ENCODE data around the gene DIRAS2. TPM values are rescaled to one million over a fixed set of nuclear protein-coding genes. Genes with fewer than 3 reads are reported as not detected.

The DIRAS2 gene
- total RNA-seq, 3 donors from 2014 or later (not counting 1 experiment from before 2014, with no cell fraction given): not detected

- H3K36me3 Mint-ChIP-seq: no peaks in the 10 kb centered on the region
- H3K27me3 Mint-ChIP-seq (ENCODE audit: low read depth in 2 of 2): peaks cover 36 to 80% of the 10 kb centered on the region in 2 donors
- H3K27me3 ChIP-seq (ENCODE audit: control insufficient read depth, insufficient read depth, low read length): peaks cover 8% of the 10 kb centered on the region
- WGBS (ENCODE audit: insufficient coverage): no CpG with 5 or more reads among the region's 2 CpGs
- DNase-seq (no peak), ATAC-seq (no peak)
- peaks cover 0 to 9% of the 10 kb centered on the region in 2 donors for H3K4me1 Mint-ChIP-seq
- no peaks in the 10 kb centered on the region for H3K9me3 Mint-ChIP-seq
- no peaks in the 10 kb centered on the region for H3K9me3 ChIP-seq (ENCODE audit: control insufficient read depth, insufficient read depth, low read length)
- no peak overlapping the region for H3K4me3 Mint-ChIP-seq
- H3K4me3 ChIP-seq (ENCODE audit: low read length): no peak overlapping the region
- H3K36me3 ChIP-seq (ENCODE audit: control insufficient read depth, insufficient read depth, low read length): no peaks in the 10 kb centered on the region
- no peaks in the 10 kb centered on the region for H3K4me1 ChIP-seq (ENCODE audit: control insufficient read depth, insufficient read depth, low read length)
- TF ChIP-seq, protein P1, sequence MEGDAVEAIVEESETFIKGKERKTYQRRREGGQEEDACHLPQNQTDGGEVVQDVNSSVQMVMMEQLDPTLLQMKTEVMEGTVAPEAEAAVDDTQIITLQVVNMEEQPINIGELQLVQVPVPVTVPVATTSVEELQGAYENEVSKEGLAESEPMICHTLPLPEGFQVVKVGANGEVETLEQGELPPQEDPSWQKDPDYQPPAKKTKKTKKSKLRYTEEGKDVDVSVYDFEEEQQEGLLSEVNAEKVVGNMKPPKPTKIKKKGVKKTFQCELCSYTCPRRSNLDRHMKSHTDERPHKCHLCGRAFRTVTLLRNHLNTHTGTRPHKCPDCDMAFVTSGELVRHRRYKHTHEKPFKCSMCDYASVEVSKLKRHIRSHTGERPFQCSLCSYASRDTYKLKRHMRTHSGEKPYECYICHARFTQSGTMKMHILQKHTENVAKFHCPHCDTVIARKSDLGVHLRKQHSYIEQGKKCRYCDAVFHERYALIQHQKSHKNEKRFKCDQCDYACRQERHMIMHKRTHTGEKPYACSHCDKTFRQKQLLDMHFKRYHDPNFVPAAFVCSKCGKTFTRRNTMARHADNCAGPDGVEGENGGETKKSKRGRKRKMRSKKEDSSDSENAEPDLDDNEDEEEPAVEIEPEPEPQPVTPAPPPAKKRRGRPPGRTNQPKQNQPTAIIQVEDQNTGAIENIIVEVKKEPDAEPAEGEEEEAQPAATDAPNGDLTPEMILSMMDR (IDR thresholded peaks at IDR 0.05): no peak
- no peak overlapping the region for H3K27ac ChIP-seq (ENCODE audit: low read length)
- intact Hi-C loops (cut with micrococcal nuclease): no loop called here
- H3K27ac Mint-ChIP-seq: no peak overlapping the region
These were observed 2.3 kb downstream of the DIRAS2 start for GRCh38 chr9:90640361-90640760.

DNA sequence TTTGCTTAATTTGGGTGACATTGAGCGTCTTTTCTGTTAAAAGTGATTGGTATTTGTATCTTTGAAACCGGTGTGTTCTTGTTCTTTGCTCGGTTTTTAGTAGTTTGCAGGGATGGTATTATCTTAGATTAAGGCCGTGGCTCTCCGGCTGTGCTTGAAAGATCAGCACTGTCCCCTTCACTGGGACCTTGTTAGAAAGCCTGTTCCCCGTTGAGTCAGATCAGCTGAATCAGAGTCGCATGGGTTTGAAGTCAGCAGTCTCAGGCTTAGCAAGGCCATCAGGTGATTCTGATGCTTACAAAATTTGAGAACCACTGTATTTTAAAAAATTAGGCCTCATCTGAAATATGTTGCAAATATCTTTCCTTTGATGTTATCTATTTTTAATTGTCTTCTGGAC is 5.0 kb downstream of the DIRAS2 start:
- peaks cover 20 to 58% of the 10 kb centered on the region in 2 donors for H3K27me3 Mint-ChIP-seq (ENCODE audit: low read depth in 2 of 2)
- Histone ChIP-seq H3K36me3 (ENCODE audit: control insufficient read depth, insufficient read depth, low read length) (no peaks in the 10 kb centered on the region), H3K27ac (ENCODE audit: low read length) (no peak overlapping the region), H3K27me3 (ENCODE audit: control insufficient read depth, insufficient read depth, low read length) (peaks cover 5% of the 10 kb centered on the region), H3K4me3 (ENCODE audit: low read length) (no peak overlapping the region), H3K4me1 (ENCODE audit: control insufficient read depth, insufficient read depth, low read length) (no peaks in the 10 kb centered on the region), H3K9me3 (ENCODE audit: control insufficient read depth, insufficient read depth, low read length) (no peaks in the 10 kb centered on the region)
- DNase-seq (no peak), ATAC-seq (no peak)
- WGBS (ENCODE audit: insufficient coverage): 88% methylated on average over 7 of the region's 7 CpGs
- no peak overlapping the region for H3K27ac Mint-ChIP-seq
- no peaks in the 10 kb centered on the region for H3K9me3 Mint-ChIP-seq
- intact Hi-C loops (cut with micrococcal nuclease): no loop called here
- H3K4me1 Mint-ChIP-seq: peaks cover 0 to 4% of the 10 kb centered on the region in 2 donors
- TF ChIP-seq, protein P1 (IDR thresholded peaks at IDR 0.05): no peak
- H3K4me3 Mint-ChIP-seq: no peak overlapping the region
- no peaks in the 10 kb centered on the region for H3K36me3 Mint-ChIP-seq

GRCh38 chr9:90632647-90633207 is 9.9 kb downstream of the DIRAS2 start:
- Mint-ChIP-seq H3K36me3 (no peaks in the 10 kb centered on the region), H3K9me3 (no peaks in the 10 kb centered on the region), H3K27ac (no peak overlapping the region), H3K4me1 (no peaks in the 10 kb centered on the region), H3K27me3 (ENCODE audit: low read depth in 2 of 2) (peaks cover 2 to 10% of the 10 kb centered on the region in 2 donors), H3K4me3 (no peak overlapping the region)
- Histone ChIP-seq H3K4me3 (ENCODE audit: low read length) (no peak overlapping the region), H3K9me3 (ENCODE audit: control insufficient read depth, insufficient read depth, low read length) (no peaks in the 10 kb centered on the region), H3K36me3 (ENCODE audit: control insufficient read depth, insufficient read depth, low read length) (no peaks in the 10 kb centered on the region), H3K27ac (ENCODE audit: low read length) (no peak overlapping the region), H3K27me3 (ENCODE audit: control insufficient read depth, insufficient read depth, low read length) (no peaks in the 10 kb centered on the region), H3K4me1 (ENCODE audit: control insufficient read depth, insufficient read depth, low read length) (no peaks in the 10 kb centered on the region)
- WGBS (ENCODE audit: insufficient coverage): 86% methylated on average over 8 of the region's 8 CpGs
- TF ChIP-seq, protein P1 (IDR thresholded peaks at IDR 0.05): no peak
- no peak for ATAC-seq
- intact Hi-C loops (cut with micrococcal nuclease): no loop called here
- no peak for DNase-seq

DNA sequence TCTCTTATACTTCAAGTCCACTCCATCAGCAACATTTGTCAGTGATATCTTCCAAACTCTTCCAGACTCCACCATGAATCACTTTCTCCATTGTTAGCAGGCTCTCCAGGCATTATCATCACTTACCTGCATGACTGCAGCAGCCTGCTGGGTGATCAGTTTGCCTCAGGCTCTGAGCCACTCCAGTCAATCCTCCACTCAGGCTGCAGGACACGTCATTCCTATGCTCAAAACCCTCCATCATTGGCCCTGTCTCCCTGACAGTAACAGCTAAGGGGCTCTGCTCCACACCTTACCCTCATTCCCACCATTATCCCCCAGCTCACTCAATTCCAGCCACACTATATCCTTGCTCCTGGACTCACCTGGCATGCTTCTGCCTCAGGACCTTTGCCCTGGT is 10.7 kb downstream of the DIRAS2 start:
- Mint-ChIP-seq H3K4me3 (no peak overlapping the region), H3K36me3 (no peaks in the 10 kb centered on the region), H3K27me3 (ENCODE audit: low read depth in 2 of 2) (peaks cover 3 to 5% of the 10 kb centered on the region in 2 donors), H3K4me1 (no peaks in the 10 kb centered on the region), H3K27ac (no peak overlapping the region), H3K9me3 (no peaks in the 10 kb centered on the region)
- ATAC-seq: no peak
- 59% methylated on average over 1 of the region's 1 CpG for WGBS (ENCODE audit: insufficient coverage)
- Histone ChIP-seq H3K4me1 (ENCODE audit: control insufficient read depth, insufficient read depth, low read length) (no peaks in the 10 kb centered on the region), H3K9me3 (ENCODE audit: control insufficient read depth, insufficient read depth, low read length) (no peaks in the 10 kb centered on the region), H3K27me3 (ENCODE audit: control insufficient read depth, insufficient read depth, low read length) (no peaks in the 10 kb centered on the region), H3K27ac (ENCODE audit: low read length) (no peak overlapping the region), H3K4me3 (ENCODE audit: low read length) (no peak overlapping the region), H3K36me3 (ENCODE audit: control insufficient read depth, insufficient read depth, low read length) (no peaks in the 10 kb centered on the region)
- TF ChIP-seq, protein P1 (IDR thresholded peaks at IDR 0.05): no peak
- intact Hi-C loops (cut with micrococcal nuclease): no loop called here
- no peak for DNase-seq
